CD8-positive, alpha-beta memory T cell (primary cell): ENCODE data around the gene DNAJC22. TPM values are rescaled to one million over a fixed set of nuclear protein-coding genes. Genes with fewer than 3 reads are reported as not detected.
A peak's percentile ranks its signal among the peaks of the same experiment; 100 is the strongest.
"Not testable (repeated sequence)": the region's sequence is repeated elsewhere in the genome, so short reads cannot be mapped to it uniquely, and the experiment has no call there.

Experiments used
- CTCF ChIA-PET: fragments of 350-600 bp; sonication (Branson Sonifier 250); formaldehyde crosslinking; loops from one replicate; lab custom pipeline; 2021; ENCODE audit warnings: antibody characterized with exemption; lab: Charles Lee
- POLR2A ChIA-PET: fragments of 350-600 bp; sonication (Branson Sonifier 250); formaldehyde crosslinking; loops from one replicate; lab custom pipeline; 2021; ENCODE audit warnings: antibody characterized with exemption; lab: Charles Lee
- DNase-seq, 5 donors: peaks; one replicate each; pipeline versions ENCODE4 v3.0.0 to v3.0.0-alpha.2; 2020 to 2022; ENCODE audit warnings: mixed read lengths in 1 of 5
- H3K27ac ChIP-seq: one replicate; pipeline ENCODE4 v1.7.0; 2013; ENCODE audit warnings: low read depth, mild to moderate bottlenecking, low read length, moderate library complexity
- H3K27me3 ChIP-seq: 2 replicates; pipeline ENCODE4 v1.7.0; 2013; ENCODE audit warnings: low read length, mild to moderate bottlenecking; ENCODE audit not compliant: insufficient read depth, poor library complexity, severe bottlenecking
- H3K36me3 ChIP-seq: 2 replicates; pipeline ENCODE4 v1.7.0; 2013; ENCODE audit warnings: mild to moderate bottlenecking, low read length, moderate library complexity; ENCODE audit not compliant: insufficient read depth
- H3K4me1 ChIP-seq: 2 replicates; pipeline ENCODE4 v1.7.0; 2013; ENCODE audit warnings: mild to moderate bottlenecking, low read length, moderate library complexity; ENCODE audit not compliant: insufficient read depth
- H3K4me3 ChIP-seq: 2 replicates; pipeline ENCODE4 v1.7.0; 2013; ENCODE audit warnings: mild to moderate bottlenecking, low read length
- H3K9me3 ChIP-seq: 2 replicates; pipeline ENCODE4 v1.7.0; 2013; ENCODE audit warnings: mild to moderate bottlenecking, low read length
- H3K27ac Mint-ChIP-seq, 8 donors: one replicate each; pipeline ENCODE4 v1.8.0; 2020 to 2021; ENCODE audit warnings: mixed read lengths in 8 of 8, mild to moderate bottlenecking in 6 of 8, inconsistent platforms in 3 of 8, moderate library complexity in 3 of 8
- H3K27me3 Mint-ChIP-seq, 2 donors: one replicate each; pipeline ENCODE4 v1.8.0; 2020 to 2021; ENCODE audit warnings: mixed read lengths in 2 of 2, mild to moderate bottlenecking in 1 of 2, moderate library complexity in 1 of 2
- H3K36me3 Mint-ChIP-seq, 3 donors: one replicate each; pipeline ENCODE4 v1.8.0; 2020 to 2021; ENCODE audit warnings: mixed read lengths in 3 of 3, inconsistent platforms in 1 of 3, mild to moderate bottlenecking in 1 of 3
- H3K4me1 Mint-ChIP-seq, 3 donors: one replicate each; pipeline ENCODE4 v1.8.0; 2020 to 2021; ENCODE audit warnings: mixed read lengths in 3 of 3, inconsistent platforms in 1 of 3, mild to moderate bottlenecking in 1 of 3
- H3K4me3 Mint-ChIP-seq, 7 donors: one replicate each; pipeline ENCODE4 v1.8.0; 2020 to 2021; ENCODE audit warnings: mixed read lengths in 7 of 7, mild to moderate bottlenecking in 6 of 7, moderate library complexity in 4 of 7, inconsistent platforms in 2 of 7
- H3K9me3 Mint-ChIP-seq, 5 donors: one replicate each; pipeline ENCODE4 v1.8.0; 2020 to 2022; ENCODE audit warnings: mixed read lengths in 5 of 5, mild to moderate bottlenecking in 3 of 5, moderate library complexity in 2 of 5, inconsistent platforms in 1 of 5
- polyA plus RNA-seq: library from polyadenylated mRNA; unstranded; fragments of 300-500 nt; fragmentation: Illumina TruSeq; gene quantifications from one replicate; pipeline ENCODE4 v1.2.3, GENCODE V29; 2021
- total RNA-seq, 2 experiments: library from RNA; stranded (reverse); gene quantifications; one replicate each; pipeline ENCODE4 v1.2.3, GENCODE V29; 2021

The DNAJC22 gene
- total and polyA plus RNA-seq, 3 experiments from 2014 or later = not detected

- H3K4me3 Mint-ChIP-seq = peak overlapping the region; percentile 89 to 98 (median 96)
- peak overlapping the region; percentile 25 for H3K27ac ChIP-seq
- no peaks in the 10 kb centered on the region for H3K36me3 ChIP-seq
- no peaks in the 10 kb centered on the region for H3K9me3 Mint-ChIP-seq
- H3K36me3 Mint-ChIP-seq = peaks cover 0 to 5% (median 0%) of the 10 kb centered on the region in 3 donors
- H3K9me3 ChIP-seq = no peaks in the 10 kb centered on the region
- H3K4me1 Mint-ChIP-seq = peaks cover 19 to 43% (median 37%) of the 10 kb centered on the region in 3 donors
- ChIA-PET CTCF (interaction anchor here (1.2 to 1.7 kb wide), 2 partner anchors 10 to 26 kb away, joined by 4 to 8 read pairs; no protein-coding TSS in a partner anchor), POLR2A (interaction anchor here (0.6 kb wide), 1 partner anchor 170 kb away, joined by 3 read pairs; no protein-coding TSS in a partner anchor)
- H3K27me3 Mint-ChIP-seq = peaks cover 0 to 4% of the 10 kb centered on the region in 2 donors
- H3K27ac Mint-ChIP-seq = peak overlapping the region; percentile 56 to 95 (median 91)
- peaks cover 20% of the 10 kb centered on the region for H3K4me1 ChIP-seq
- DNase-seq = no peak
- no peak overlapping the region for H3K4me3 ChIP-seq
- no peaks in the 10 kb centered on the region for H3K27me3 ChIP-seq
Measured at GRCh38 chr12:49368240-49368600, 21.5 kb downstream of the DNAJC22 start.

DNA sequence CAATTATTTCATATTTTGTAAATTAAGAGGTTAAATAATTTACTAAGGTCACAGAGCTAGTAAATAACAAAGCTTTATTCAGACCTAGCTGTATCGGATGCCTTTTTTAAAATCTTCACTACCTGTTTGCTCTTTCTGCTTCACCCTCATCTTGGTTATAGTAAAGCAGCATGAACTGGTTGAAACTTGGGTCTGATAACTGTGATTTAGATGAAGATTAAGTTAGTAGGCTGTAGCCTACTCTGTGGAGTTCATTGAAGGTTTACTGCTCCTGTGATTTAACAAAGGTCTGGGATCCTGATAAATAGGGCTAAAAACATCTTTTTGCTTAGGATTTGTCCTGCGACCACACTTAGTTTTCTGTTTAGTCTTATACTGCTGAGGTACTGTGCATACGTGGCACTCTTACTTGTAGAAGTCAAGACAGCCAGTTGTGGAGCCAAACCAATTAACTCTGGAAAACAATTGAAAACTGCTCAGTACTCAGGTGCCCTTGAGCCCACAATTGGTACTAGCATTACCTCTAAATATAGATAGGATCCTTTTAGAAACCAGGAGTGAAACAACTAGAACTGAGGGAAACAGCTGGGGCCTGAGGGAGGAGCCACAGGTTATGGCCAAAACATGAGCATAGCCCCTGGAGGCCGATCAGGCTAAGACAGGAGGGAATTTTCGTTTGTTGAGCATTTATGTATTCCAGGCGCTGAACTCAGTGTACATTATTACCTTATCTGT, 22.9 kb downstream of the DNAJC22 start:
- H3K4me3 ChIP-seq = no peak overlapping the region
- POLR2A ChIA-PET = interaction anchor here (0.7 kb wide), 1 partner anchor 255 kb away, joined by 3 read pairs; no protein-coding TSS in a partner anchor
- peak overlapping the region in 7 of 8 donors; percentile 33 to 73 (median 54) for H3K27ac Mint-ChIP-seq

DNA sequence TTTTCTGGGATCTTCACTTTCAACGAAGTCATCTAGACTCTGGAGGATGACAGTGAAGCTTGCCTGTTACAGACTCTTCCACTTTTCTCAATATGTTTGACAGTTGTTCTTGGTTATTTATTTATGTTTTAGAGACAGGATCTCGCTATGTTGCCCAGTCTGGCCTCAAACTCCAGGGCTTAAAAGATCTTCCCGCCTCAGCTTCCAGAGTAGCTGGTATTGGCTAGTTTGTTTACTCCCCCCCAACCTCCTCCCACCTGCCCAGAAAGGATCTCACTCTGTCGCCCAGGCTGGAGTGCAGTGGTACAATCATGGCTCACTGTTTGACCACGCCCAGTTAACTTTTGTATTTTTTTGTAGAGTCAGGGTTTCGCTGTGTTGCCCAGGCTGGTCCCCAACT, 23.9 kb downstream of the DNAJC22 start:
- POLR2A ChIA-PET = no interaction called here

More for the DNA sequence above, 22.9 kb downstream of the DNAJC22 start:
- H3K36me3 Mint-ChIP-seq = peaks cover 0 to 5% (median 0%) of the 10 kb centered on the region in 3 donors
- Histone ChIP-seq H3K9me3 (no peaks in the 10 kb centered on the region), H3K36me3 (no peaks in the 10 kb centered on the region), H3K27me3 (no peaks in the 10 kb centered on the region), H3K4me1 (peaks cover 20% of the 10 kb centered on the region), H3K27ac (no peak overlapping the region)
- CTCF ChIA-PET = interaction anchor here (0.8 to 1.7 kb wide), 7 partner anchors 11 to 145 kb away, joined by 3 to 8 read pairs (median 4); no protein-coding TSS in a partner anchor
- H3K27me3 Mint-ChIP-seq = peaks cover 0 to 4% of the 10 kb centered on the region in 2 donors
- DNase-seq = peak in 1 of 5 donors; percentile 14
- H3K4me1 Mint-ChIP-seq = peaks cover 19 to 43% (median 37%) of the 10 kb centered on the region in 3 donors
- no peaks in the 10 kb centered on the region for H3K9me3 Mint-ChIP-seq
- H3K4me3 Mint-ChIP-seq = peak overlapping the region in 5 of 7 donors; percentile 3 to 71 (median 27)

DNA sequence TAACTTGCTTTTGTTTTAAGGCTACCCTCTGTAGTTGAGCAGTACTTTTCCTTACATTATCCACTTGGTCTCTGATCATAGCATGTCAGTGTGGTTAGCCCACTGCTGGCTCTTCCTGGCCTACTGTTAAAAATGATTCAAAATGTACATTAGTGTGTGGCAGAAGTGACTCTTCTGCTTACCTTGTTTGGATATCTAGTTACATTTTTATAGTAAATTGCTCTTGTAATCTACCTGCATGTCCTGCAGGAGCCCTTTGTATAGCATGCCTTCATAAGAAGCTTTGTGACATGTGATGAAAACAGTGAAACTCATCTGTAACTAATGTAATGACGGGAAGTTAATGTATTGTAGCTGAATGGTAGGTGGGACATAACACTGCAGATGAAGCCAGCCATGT, 28.7 kb downstream of the DNAJC22 start:
- Histone ChIP-seq H3K9me3 (no peaks in the 10 kb centered on the region), H3K27me3 (no peaks in the 10 kb centered on the region), H3K36me3 (no peaks in the 10 kb centered on the region), H3K4me1 (no peaks in the 10 kb centered on the region), H3K4me3 (no peak overlapping the region), H3K27ac (no peak overlapping the region)
- Mint-ChIP-seq H3K9me3 (no peaks in the 10 kb centered on the region), H3K4me1 (peaks cover 1 to 6% (median 2%) of the 10 kb centered on the region in 3 donors), H3K27me3 (no peaks in the 10 kb centered on the region), H3K27ac (no peak overlapping the region), H3K36me3 (no peaks in the 10 kb centered on the region), H3K4me3 (no peak overlapping the region)
- DNase-seq = no peak
- POLR2A ChIA-PET = no interaction called here
- CTCF ChIA-PET = interaction anchor here (1.1 to 4.3 kb wide), 2 partner anchors 17 to 39 kb away, joined by 3 to 13 read pairs; partner anchors contain the start of gene C1QL4

More for the DNA sequence above, 23.9 kb downstream of the DNAJC22 start:
- no peaks in the 10 kb centered on the region for H3K9me3 Mint-ChIP-seq
- Histone ChIP-seq H3K9me3 (no peaks in the 10 kb centered on the region), H3K27me3 (no peaks in the 10 kb centered on the region), H3K4me3 (no peak overlapping the region), H3K4me1 (peaks cover 15% of the 10 kb centered on the region), H3K27ac (no peak overlapping the region), H3K36me3 (no peaks in the 10 kb centered on the region)
- peaks cover 0 to 5% (median 0%) of the 10 kb centered on the region in 3 donors for H3K36me3 Mint-ChIP-seq
- peak overlapping the region in 2 of 8 donors; percentile 15 to 55 for H3K27ac Mint-ChIP-seq
- H3K27me3 Mint-ChIP-seq = peaks cover 0 to 4% of the 10 kb centered on the region in 2 donors
- peaks cover 20 to 41% (median 38%) of the 10 kb centered on the region in 3 donors for H3K4me1 Mint-ChIP-seq
- CTCF ChIA-PET = interaction anchor here (0.8 to 1.3 kb wide), 3 partner anchors 12 to 33 kb away, joined by 3 to 4 read pairs (median 3); partner anchors contain the start of gene C1QL4
- no peak for DNase-seq
- peak overlapping the region in 1 of 7 donors; percentile 71 for H3K4me3 Mint-ChIP-seq

- Histone ChIP-seq H3K27ac (no peak overlapping the region), H3K27me3 (no peaks in the 10 kb centered on the region), H3K9me3 (no peaks in the 10 kb centered on the region), H3K4me1 (no peaks in the 10 kb centered on the region), H3K4me3 (no peak overlapping the region), H3K36me3 (no peaks in the 10 kb centered on the region)
- H3K4me3 Mint-ChIP-seq = no peak overlapping the region
- H3K4me1 Mint-ChIP-seq = peaks cover 0 to 3% (median 1%) of the 10 kb centered on the region in 3 donors
- ChIA-PET POLR2A (no interaction called here), CTCF (interaction anchor here (4.3 kb wide), 1 partner anchor 19 kb away, joined by 13 read pairs; no protein-coding TSS in a partner anchor)
- no peak for DNase-seq
- no peaks in the 10 kb centered on the region for H3K27me3 Mint-ChIP-seq
- H3K9me3 Mint-ChIP-seq = no peaks in the 10 kb centered on the region
- H3K36me3 Mint-ChIP-seq = no peaks in the 10 kb centered on the region
- H3K27ac Mint-ChIP-seq = no peak overlapping the region
Measured at GRCh38 chr12:49377386-49377785, 30.7 kb downstream of the DNAJC22 start.

GRCh38 chr12:49380184-49380583, 33.5 kb downstream of the DNAJC22 start:
- H3K27me3 Mint-ChIP-seq, H3K4me3 ChIP-seq, H3K4me1 Mint-ChIP-seq, DNase-seq, H3K27ac ChIP-seq, CTCF ChIA-PET, H3K27me3 ChIP-seq, H3K4me1 ChIP-seq, H3K36me3 ChIP-seq, H3K27ac Mint-ChIP-seq, POLR2A ChIA-PET, H3K4me3 Mint-ChIP-seq, H3K9me3 ChIP-seq, H3K36me3 Mint-ChIP-seq, H3K9me3 Mint-ChIP-seq: not testable (repeated sequence)

DNA sequence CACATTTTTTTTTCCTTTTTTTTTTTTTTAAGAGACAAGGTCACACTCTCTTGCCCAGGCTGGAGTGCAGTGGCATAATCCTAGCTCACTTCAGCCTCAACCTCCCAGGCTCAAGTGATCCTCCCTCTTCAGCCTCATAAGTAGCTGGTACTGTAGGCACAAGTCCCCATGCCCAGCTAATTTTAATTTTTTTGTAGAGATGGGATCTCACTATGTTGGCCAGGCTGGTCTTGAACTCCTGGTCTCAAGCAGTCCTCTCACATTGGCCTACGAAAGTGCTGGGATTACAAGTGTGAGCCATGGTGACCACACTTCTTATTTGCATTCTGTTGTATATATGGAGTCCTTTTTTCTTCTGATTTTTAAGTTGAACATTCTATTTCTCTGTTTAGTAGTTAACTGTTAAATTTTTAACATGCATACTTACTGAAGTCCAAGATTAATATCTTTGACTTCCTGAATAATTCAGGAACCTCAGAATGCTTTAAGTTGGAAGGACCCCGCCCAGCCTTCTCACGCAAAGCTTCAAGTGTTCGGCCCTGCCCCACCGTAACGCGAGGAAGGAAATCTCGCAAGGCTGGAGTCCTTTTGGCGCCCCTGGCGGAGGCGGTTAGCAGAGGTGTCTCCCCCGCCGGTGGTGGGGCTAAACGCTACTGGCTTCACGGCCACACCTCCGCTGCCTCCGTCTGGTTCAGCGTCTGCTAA, 42.1 kb downstream of the DNAJC22 start:
- ChIA-PET POLR2A (no interaction called here), CTCF (interaction anchor here (1.1 to 2.1 kb wide), 6 partner anchors 10 to 41 kb away, joined by 3 to 15 read pairs (median 6); partner anchors contain the start of gene SPATS2)
- H3K36me3 Mint-ChIP-seq = peaks cover 0 to 3% (median 0%) of the 10 kb centered on the region in 3 donors
- H3K4me1 Mint-ChIP-seq = peaks cover 4 to 7% (median 4%) of the 10 kb centered on the region in 3 donors
- peak overlapping the region in 1 of 8 donors; percentile 54 for H3K27ac Mint-ChIP-seq
- Histone ChIP-seq H3K9me3 (no peaks in the 10 kb centered on the region), H3K4me1 (no peaks in the 10 kb centered on the region), H3K4me3 (no peak overlapping the region), H3K27ac (no peak overlapping the region), H3K36me3 (no peaks in the 10 kb centered on the region), H3K27me3 (no peaks in the 10 kb centered on the region)
- DNase-seq = peak; percentile 38 to 73 (median 49)
- H3K27me3 Mint-ChIP-seq = peaks cover 0 to 2% of the 10 kb centered on the region in 2 donors
- peak overlapping the region in 6 of 7 donors; percentile 11 to 73 (median 56) for H3K4me3 Mint-ChIP-seq
- no peaks in the 10 kb centered on the region for H3K9me3 Mint-ChIP-seq
